H1 (cell line): Measurements from ENCODE around the gene TMEM271. TPM values are rescaled to one million over a fixed set of nuclear protein-coding genes. Genes with fewer than 3 reads are reported as not detected.

ENCODE experiments used
- CTCF ChIA-PET: fragments of 300-600 bp; sonication (Branson Sonifier 250); formaldehyde crosslinking; loops from one replicate; lab custom pipeline; 2021; ENCODE audit not compliant: partially characterized antibody; lab: Charles Lee
- POLR2A ChIA-PET: fragments of 300-600 bp; sonication (Branson Sonifier 250); formaldehyde crosslinking; loops from one replicate; lab custom pipeline; 2021; ENCODE audit warnings: inconsistent platforms; ENCODE audit not compliant: partially characterized antibody; lab: Charles Lee
- DNase-seq, 2 experiments: peaks; one replicate each; pipeline versions ENCODE4 v3.0.0 to v3.0.0-alpha.2; 2010 to 2022; ENCODE audit warnings: low spot score in 2 of 2, low read depth in 1 of 2, mixed read lengths in 1 of 2
- FAIRE-seq: peaks from 2 replicates; lab custom pipeline; 2011; peaks lifted over from hg19 to GRCh38; lab: Jason Lieb, UNC
- H2AFZ ChIP-seq: 2 replicates; pipeline ENCODE4 v1.8.1; 2012; ENCODE audit warnings: low read length, inconsistent platforms
- H2AK5ac ChIP-seq: 2 replicates; pipeline ENCODE4 v1.6.1; 2013; ENCODE audit warnings: low read depth, low read length
- H2BK120ac ChIP-seq: replicated peaks from 2 replicates; pipeline ENCODE3; 2013; ENCODE audit warnings: low read depth, low read length, inconsistent platforms
- H2BK12ac ChIP-seq: 2 replicates; pipeline ENCODE4 v1.6.1; 2013; ENCODE audit warnings: low read depth, low read length
- H2BK15ac ChIP-seq: 2 replicates; pipeline ENCODE4 v1.6.1; 2013; ENCODE audit warnings: low read length
- H2BK20ac ChIP-seq: 2 replicates; pipeline ENCODE4 v1.6.1; 2013; ENCODE audit warnings: low read length
- H2BK5ac ChIP-seq: 2 replicates; pipeline ENCODE4 v1.6.1; 2013; ENCODE audit warnings: low read depth, low read length
- H3K14ac ChIP-seq: 2 replicates; pipeline ENCODE4 v1.6.1; 2013; ENCODE audit warnings: inconsistent platforms; ENCODE audit not compliant: insufficient read length
- H3K18ac ChIP-seq: 2 replicates; pipeline ENCODE4 v1.6.1; 2013; ENCODE audit warnings: low read length; ENCODE audit errors: extremely low read depth
- H3K23ac ChIP-seq: 2 replicates; pipeline ENCODE4 v1.6.1; 2013; ENCODE audit warnings: inconsistent platforms; ENCODE audit not compliant: insufficient read length
- H3K23me2 ChIP-seq: 2 replicates; pipeline ENCODE4 v1.6.1; 2013; ENCODE audit warnings: low read depth, low read length
- H3K27ac ChIP-seq: 2 replicates; pipeline ENCODE4 v1.6.1; 2011; ENCODE audit warnings: low read depth, low read length, inconsistent platforms
- H3K27me3 ChIP-seq, 4 experiments: replicated peaks in 1 of 4; 1 replicate in 1 of 4; 2 replicates in 3 of 4; pipeline versions ENCODE4 v1.6.1 to v1.8.1; 2011 to 2013; ENCODE audit warnings: low read length in 3 of 4, mild to moderate bottlenecking in 3 of 4, inconsistent platforms in 2 of 4, mixed read lengths in 2 of 4, moderate library complexity in 1 of 4; ENCODE audit not compliant: control insufficient read depth in 3 of 4, insufficient read depth in 3 of 4; ENCODE audit errors: extremely low read depth in 1 of 4
- H3K36me3 ChIP-seq, 4 experiments: 2 replicates each; pipeline versions ENCODE4 v1.6.1 to v1.8.1; 2011 to 2013; ENCODE audit warnings: mild to moderate bottlenecking in 4 of 4, low read length in 3 of 4, moderate library complexity in 2 of 4, control low read depth in 1 of 4, inconsistent platforms in 1 of 4; ENCODE audit not compliant: insufficient read depth in 4 of 4, control insufficient read depth in 2 of 4
- H3K4ac ChIP-seq: replicated peaks from 2 replicates; pipeline ENCODE3; 2013; ENCODE audit warnings: low read length, low read depth, mixed read lengths, inconsistent platforms; ENCODE audit not compliant: insufficient read length
- H3K4me1 ChIP-seq, 4 experiments: replicated peaks in 1 of 4; 1 replicate in 1 of 4; 2 replicates in 3 of 4; pipeline versions ENCODE4 v1.6.1 to v1.8.1; 2011 to 2013; ENCODE audit warnings: low read length in 3 of 4, inconsistent platforms in 2 of 4, mixed read lengths in 1 of 4; ENCODE audit not compliant: insufficient read depth in 4 of 4, control insufficient read depth in 3 of 4
- H3K4me2 ChIP-seq, 2 experiments: 2 replicates each; pipeline versions ENCODE4 v1.6.1 to v1.8.1; 2011 to 2013; ENCODE audit warnings: low read depth in 2 of 2, low read length in 2 of 2, control low read depth in 1 of 2, inconsistent platforms in 1 of 2, mild to moderate bottlenecking in 1 of 2; ENCODE audit not compliant: insufficient read depth in 1 of 2
- H3K4me3 ChIP-seq, 4 experiments: fragments of 200-600, 300-600 bp in 1 of 4; sonication (generic), shearing (Covaris generic), sonication (Bioruptor Twin) in 1 of 4; 2 replicates each; pipeline versions ENCODE4 v1.5.1 to v1.8.1; 2011 to 2016; ENCODE audit warnings: low read length in 4 of 4, low read depth in 3 of 4, control low read depth in 2 of 4, inconsistent platforms in 2 of 4, mild to moderate bottlenecking in 2 of 4, mixed read lengths in 1 of 4, moderate library complexity in 1 of 4; ENCODE audit not compliant: insufficient read depth in 2 of 4; ENCODE audit errors: extremely low read depth in 1 of 4
- H3K56ac ChIP-seq: replicated peaks from 2 replicates; pipeline ENCODE3; 2013; ENCODE audit warnings: low read depth, mild to moderate bottlenecking, mixed read lengths, low read length, inconsistent platforms; ENCODE audit not compliant: insufficient read length
- H3K79me1 ChIP-seq: 2 replicates; pipeline ENCODE4 v1.6.1; 2013; ENCODE audit warnings: low read depth, low read length, control low read depth
- H3K79me2 ChIP-seq, 2 experiments: 2 replicates each; pipeline versions ENCODE4 v1.6.1 to v1.8.1; 2012 to 2013; ENCODE audit warnings: low read length in 2 of 2, mild to moderate bottlenecking in 2 of 2, inconsistent platforms in 1 of 2; ENCODE audit not compliant: insufficient read depth in 2 of 2, control insufficient read depth in 1 of 2
- H3K9ac ChIP-seq, 4 experiments: replicated peaks in 1 of 4; 1 replicate in 1 of 4; 2 replicates in 3 of 4; pipeline versions ENCODE4 v1.6.1 to v1.8.1; 2011 to 2013; ENCODE audit warnings: low read depth in 3 of 4, low read length in 3 of 4, control low read depth in 2 of 4, mild to moderate bottlenecking in 2 of 4, moderate library complexity in 2 of 4, inconsistent platforms in 1 of 4; ENCODE audit errors: extremely low read depth in 1 of 4
- H3K9me3 ChIP-seq, 2 experiments: 2 replicates each; pipeline versions ENCODE4 v1.6.1 to v1.8.1; 2012 to 2013; ENCODE audit warnings: mild to moderate bottlenecking in 2 of 2, moderate library complexity in 2 of 2, control low read depth in 1 of 2, inconsistent platforms in 1 of 2, low read depth in 1 of 2, low read length in 1 of 2, mixed read lengths in 1 of 2; ENCODE audit not compliant: insufficient read depth in 2 of 2
- H4K20me1 ChIP-seq, 2 experiments: replicated peaks in 1 of 2; 2 replicates each; pipeline versions ENCODE3 to v1.8.1; 2011 to 2013; ENCODE audit warnings: inconsistent platforms in 2 of 2, low read length in 2 of 2, mild to moderate bottlenecking in 1 of 2; ENCODE audit not compliant: insufficient read depth in 2 of 2, control insufficient read depth in 1 of 2
- H4K5ac ChIP-seq: 2 replicates; pipeline ENCODE4 v1.6.1; 2013; ENCODE audit warnings: low read length, low read depth, mixed read lengths, inconsistent platforms; ENCODE audit not compliant: insufficient read length
- H4K8ac ChIP-seq: 2 replicates; pipeline ENCODE4 v1.8.0; 2013; ENCODE audit warnings: mild to moderate bottlenecking, moderate library complexity, low read length, inconsistent platforms; ENCODE audit not compliant: insufficient read depth; ENCODE audit errors: extremely low read depth
- H4K91ac ChIP-seq: replicated peaks from 2 replicates; pipeline ENCODE3; 2013; ENCODE audit warnings: low read length, mixed read lengths, inconsistent platforms; ENCODE audit not compliant: insufficient read length
- BCL11A ChIP-seq, 2 experiments: IDR thresholded peaks; one replicate each; pipeline ENCODE4 v1.6.1; 2011; ENCODE audit warnings: low read depth in 2 of 2, low read length in 2 of 2, mild to moderate bottlenecking in 2 of 2
- CBX8 ChIP-seq: fragments of 300-800, 300-1000 bp; sonication (generic); IDR thresholded peaks from 2 replicates; pipeline ENCODE4 v1.7.1; 2016; ENCODE audit warnings: low read depth, low read length, borderline replicate concordance
- CHD1 ChIP-seq: IDR thresholded peaks from 2 replicates; pipeline ENCODE4 v1.6.1; 2012; ENCODE audit warnings: low read depth, low read length, improper control_type of control experiment
- EZH2 ChIP-seq: fragments of 200-600 bp; sonication (generic); IDR thresholded peaks from 2 replicates; pipeline ENCODE4 v1.7.1; 2012; ENCODE audit warnings: low read depth, mild to moderate bottlenecking, moderate library complexity, low read length, inconsistent platforms; ENCODE audit not compliant: severe bottlenecking
- FOSL1 ChIP-seq: IDR thresholded peaks from 2 replicates; pipeline ENCODE4 v1.6.1; 2011; ENCODE audit warnings: mild to moderate bottlenecking, low read depth, low read length, moderate library complexity; ENCODE audit not compliant: insufficient read depth
- GABPA ChIP-seq: IDR thresholded peaks from 2 replicates; pipeline ENCODE4 v1.6.1; 2011; ENCODE audit warnings: mild to moderate bottlenecking, low read length, moderate library complexity, borderline replicate concordance; ENCODE audit not compliant: insufficient read depth
- RBBP5 ChIP-seq: IDR thresholded peaks from 2 replicates; pipeline ENCODE4 v1.7.1; 2012; ENCODE audit warnings: low read depth, mild to moderate bottlenecking, inconsistent platforms, low read length, moderate library complexity, borderline replicate concordance
- SIN3A ChIP-seq, 2 experiments: IDR thresholded peaks in 1 of 2; conservative IDR thresholded peaks in 1 of 2; 2 replicates each; pipeline ENCODE4 v1.6.1; 2011 to 2012; ENCODE audit warnings: low read length in 2 of 2, improper control_type of control experiment in 1 of 2, low read depth in 1 of 2, mild to moderate bottlenecking in 1 of 2
- SIRT6 ChIP-seq: IDR thresholded peaks from one replicate; pipeline ENCODE4 v1.7.1; 2012; ENCODE audit warnings: low read length, inconsistent platforms
- TBP ChIP-seq: IDR thresholded peaks from 2 replicates; pipeline ENCODE4 v1.6.1; 2011; ENCODE audit warnings: low read depth, low read length, improper control_type of control experiment
- TEAD4 ChIP-seq: IDR thresholded peaks from 2 replicates; pipeline ENCODE4 v1.6.1; 2012; ENCODE audit warnings: low read depth, low read length, inconsistent platforms, mixed read lengths
- WGBS, 2 experiments: shearing (Covaris generic) in 1 of 2; methylation state at CpG; one replicate each; pipeline versions ENCODE4 v1.1.6 to v1.1.7; 2013 to 2015; ENCODE audit warnings: low lambda C conversion rate in 2 of 2, mixed read lengths in 2 of 2, inconsistent platforms in 1 of 2, low coverage in 1 of 2, missing lambda C conversion rate in 1 of 2; ENCODE audit not compliant: insufficient replicate concordance in 2 of 2, insufficient coverage in 1 of 2, insufficient read length in 1 of 2; ENCODE audit errors: extremely low coverage in 1 of 2, missing lambda C conversion rate in 1 of 2; 5-methylcytosine and 5-hydroxymethylcytosine counted together
- polyA plus RNA-seq, 7 experiments: library from polyadenylated mRNA; depleted of rRNA in 3 of 7; stranded (reverse) in 5 of 7; unstranded in 2 of 7; fragments of >200 nt in 5 of 7; fragments of 200-250 nt in 2 of 7; gene quantifications; 1 replicate in 5 of 7; 2 replicates in 1 of 7; 4 replicates in 1 of 7; pipeline versions ENCODE4 v1.2.1 to v1.2.3, GENCODE V29; 2011 to 2013; ENCODE audit warnings: missing spikeins in 2 of 7, mixed read lengths in 2 of 7
- total RNA-seq: library from RNA; stranded (reverse); fragmentation: NEBNext Ultra II Directional; extraction: Animal tissue kit (Norgen Biotek cat#: 25700); gene quantifications from 2 replicates; pipeline ENCODE4 v1.2.1, GENCODE V29; 2021

TMEM271 gene
- total and polyA plus RNA-seq, 2 of the 8 experiments (the other 6 are each of a cell fraction or from before 2014, with no cell fraction given): 0.08 to 0.35 TPM

GRCh38 chr4:526189-526909 is 49.7 kb downstream of the TMEM271 start:
- TF ChIP-seq GABPA: no peak
- TF ChIP-seq TBP: no peak
- TF ChIP-seq CHD1: no peak
- TF ChIP-seq TEAD4: no peak
- no peak for TF ChIP-seq FOSL1
- no peak for TF ChIP-seq EZH2
- no peak for TF ChIP-seq BCL11A (IDR thresholded peaks at IDR 0.05; ENCODE audit: low read depth in 2 of 2, low read length in 2 of 2)
- TF ChIP-seq SIRT6: no peak
- TF ChIP-seq SIN3A (conservative IDR thresholded peaks at IDR 0.05 in 1 of 2, IDR thresholded peaks at IDR 0.05 in 1 of 2; ENCODE audit: low read depth in 1 of 2, low read length in 2 of 2): no peak
- TF ChIP-seq CBX8: no peak
- no peak for TF ChIP-seq RBBP5
- no peaks in the 10 kb centered on the region for H3K9me3 ChIP-seq
- no peak overlapping the region for H2BK20ac ChIP-seq
- no peak overlapping the region for H3K4ac ChIP-seq
- peaks cover 0 to 2% (median under 1%) of the 10 kb centered on the region in 4 experiments; a peak in 2 of 7 replicates for H3K4me1 ChIP-seq
- H3K4me2 ChIP-seq: no peak overlapping the region
- no peaks in the 10 kb centered on the region for H3K23me2 ChIP-seq
- no peak overlapping the region for H2BK5ac ChIP-seq
- no peak overlapping the region for H2BK15ac ChIP-seq
- H3K27me3 ChIP-seq: no peaks in the 10 kb centered on the region
- no peak overlapping the region for H2AK5ac ChIP-seq
- peaks cover 10 to 63% (median 40%) of the 10 kb centered on the region in 4 experiments; a peak in 7 of 8 replicates for H3K36me3 ChIP-seq
- H4K5ac ChIP-seq: no peak overlapping the region
- H4K91ac ChIP-seq: no peak overlapping the region
- ChIA-PET POLR2A (interaction anchor here (1.4 to 1.9 kb wide), 2 partner anchors 23 to 53 kb away, joined by 5 to 6 read pairs; no protein-coding TSS in a partner anchor), CTCF (no interaction called here)
- WGBS, 2 experiments: 90% methylated on average over 22 of the region's 22 CpGs; no CpG with 5 or more reads in 1 of the 2 experiments
- DNase-seq: peak in 1 of 2 experiments; percentile 7
- H3K9ac ChIP-seq: no peak overlapping the region
- no peak for FAIRE-seq
- no peak overlapping the region for H3K23ac ChIP-seq
- H2BK120ac ChIP-seq: no peak overlapping the region
- peaks cover 0 to 9% of the 10 kb centered on the region in 2 experiments for H4K20me1 ChIP-seq
- H3K56ac ChIP-seq: no peak overlapping the region
- H3K14ac ChIP-seq: no peak overlapping the region
- H3K4me3 ChIP-seq: no peak overlapping the region
- no peak overlapping the region for H2BK12ac ChIP-seq
- H2AFZ ChIP-seq: no peak overlapping the region
- H3K18ac ChIP-seq: no peak overlapping the region
- H3K27ac ChIP-seq: no peak overlapping the region
- H3K79me2 ChIP-seq: no peaks in the 10 kb centered on the region
- no peaks in the 10 kb centered on the region; the same call in none of the 2 replicates for H3K79me1 ChIP-seq
- peak overlapping the region; percentile 68 for H4K8ac ChIP-seq
